Right lobe of liver (tissue), 4 donors: Measurements from ENCODE around the gene DDX39A.

Experiments used
- CTCF ChIP-seq, 4 donors: fragments of 200-600 bp in 3 of 4; fragments of 450-650 bp in 1 of 4; IDR thresholded peaks; one replicate each; pipeline versions ENCODE4 v1.5.1 to v1.8.0; 2016 to 2022; ENCODE audit warnings: antibody characterized with exemption in 4 of 4, mild to moderate bottlenecking in 2 of 4
- POLR2A ChIP-seq: fragments of 450-650 bp; IDR thresholded peaks from one replicate; pipeline ENCODE4 v1.6.1; 2017; ENCODE audit warnings: antibody characterized with exemption, mild to moderate bottlenecking
- donor health status: DM: no; HTN: no; CAD: no.
- donor health status: DM: no; HTN: no; CAD: no.
- donor health status: DM: no; HTN: yes; CAD: no.

- TF ChIP-seq CTCF (IDR thresholded peaks at IDR 0.05) (no peak), POLR2A (no peak)
These were observed 44.6 kb upstream of the DDX39A start for GRCh38 chr19:14463747-14464146.
